ENCODE results near the gene AK3. TPM values are rescaled to one million over a fixed set of nuclear protein-coding genes. Genes with fewer than 3 reads are reported as not detected.

AK3 gene
- total RNA-seq, 1 donor from 2014 or later = 47.5 TPM

DNA sequence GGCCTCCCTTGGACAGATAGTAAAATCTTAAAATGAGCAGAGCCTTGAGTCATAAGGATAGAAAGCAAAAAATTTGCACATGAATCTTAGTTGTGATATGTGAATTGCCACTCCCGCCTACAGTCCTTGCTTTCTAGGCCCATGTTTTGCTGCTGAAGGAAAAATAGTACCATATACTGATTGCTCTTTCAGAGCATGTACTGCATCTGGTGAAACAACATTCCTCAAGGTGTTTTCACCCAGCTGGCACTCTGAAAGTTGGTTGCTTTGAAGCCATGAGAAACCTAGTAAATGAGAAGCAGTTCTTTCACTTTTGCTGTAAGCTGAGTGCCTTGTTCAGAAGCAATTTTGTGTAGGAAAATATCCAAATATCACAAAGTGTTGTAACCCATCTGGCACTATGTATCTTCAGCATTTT is 51.3 kb downstream of the AK3 start:
- Mint-ChIP-seq H3K4me3 (no peak overlapping the region), H3K27ac (peak overlapping the region; percentile 85), H3K36me3 (peaks cover 16% of the 10 kb centered on the region), H3K4me1 (ENCODE audit: unreplicated experiment) (peaks cover 6% of the 10 kb centered on the region), H3K9me3 (no peaks in the 10 kb centered on the region), H3K27me3 (no peaks in the 10 kb centered on the region)
- TF ChIP-seq CTCF (conservative IDR thresholded peaks at IDR 0.05) = no peak
- no peak for DNase-seq (ENCODE audit: extremely low spot score, unreplicated experiment)

DNA sequence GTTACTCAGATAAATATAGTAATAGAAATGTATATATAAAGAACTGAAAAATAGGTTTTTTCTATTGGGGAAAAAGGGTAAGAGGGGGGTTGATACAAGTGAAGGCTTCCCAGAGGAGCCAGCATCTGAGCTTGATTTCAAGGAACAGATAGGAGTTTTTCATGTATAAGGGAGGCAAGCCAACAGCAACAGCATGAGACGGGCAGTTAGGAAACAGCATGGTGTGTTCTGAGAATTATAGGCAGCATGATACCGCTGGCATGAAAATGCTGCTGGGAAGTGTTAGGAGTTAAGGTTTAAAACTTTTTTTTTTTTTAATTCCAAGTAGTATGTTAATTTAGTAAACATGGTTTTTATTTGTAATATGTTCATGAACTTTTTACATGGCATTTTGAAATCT is 52.0 kb downstream of the AK3 start:
- Mint-ChIP-seq H3K27me3 (no peaks in the 10 kb centered on the region), H3K9me3 (no peaks in the 10 kb centered on the region), H3K27ac (no peak overlapping the region), H3K36me3 (peaks cover 16% of the 10 kb centered on the region), H3K4me1 (ENCODE audit: unreplicated experiment) (peaks cover 6% of the 10 kb centered on the region), H3K4me3 (no peak overlapping the region)
- TF ChIP-seq CTCF (conservative IDR thresholded peaks at IDR 0.05) = no peak
- DNase-seq (ENCODE audit: extremely low spot score, unreplicated experiment) = no peak

- H3K4me1 Mint-ChIP-seq (ENCODE audit: unreplicated experiment) = peaks cover 12% of the 10 kb centered on the region
- peaks cover 12% of the 10 kb centered on the region for H3K36me3 Mint-ChIP-seq
- H3K27me3 Mint-ChIP-seq = no peaks in the 10 kb centered on the region
- no peak for TF ChIP-seq CTCF (conservative IDR thresholded peaks at IDR 0.05)
- no peak overlapping the region for H3K4me3 Mint-ChIP-seq
- DNase-seq (ENCODE audit: extremely low spot score, unreplicated experiment) = no peak
- H3K9me3 Mint-ChIP-seq = no peaks in the 10 kb centered on the region
- no peak overlapping the region for H3K27ac Mint-ChIP-seq
Observed at GRCh38 chr9:4686584-4686983, 54.4 kb downstream of the AK3 start.

GRCh38 chr9:4686112-4686511 is 54.9 kb downstream of the AK3 start:
- Mint-ChIP-seq H3K27me3 (no peaks in the 10 kb centered on the region), H3K4me1 (ENCODE audit: unreplicated experiment) (peaks cover 12% of the 10 kb centered on the region), H3K27ac (no peak overlapping the region), H3K9me3 (no peaks in the 10 kb centered on the region), H3K36me3 (peaks cover 12% of the 10 kb centered on the region), H3K4me3 (no peak overlapping the region)
- TF ChIP-seq CTCF (conservative IDR thresholded peaks at IDR 0.05) = no peak
- DNase-seq (ENCODE audit: extremely low spot score, unreplicated experiment) = no peak

DNA sequence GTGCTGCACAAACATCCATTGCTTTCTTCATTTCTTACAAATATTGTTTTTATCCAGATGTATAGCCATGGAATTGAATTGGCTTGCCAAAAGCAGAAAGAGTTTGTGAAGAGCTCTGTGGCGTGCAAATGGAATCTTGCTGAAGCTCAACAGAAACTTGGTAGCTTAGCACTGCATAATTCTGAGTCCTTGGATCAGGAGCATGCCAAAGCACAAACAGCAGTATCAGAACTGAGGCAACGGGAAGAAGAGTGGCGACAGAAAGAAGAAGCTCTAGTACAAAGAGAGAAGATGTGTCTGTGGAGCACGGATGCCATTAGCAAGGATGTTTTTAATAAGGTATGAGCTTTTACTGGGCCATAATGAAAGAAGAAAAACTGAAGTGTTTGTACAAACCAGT is 56.2 kb downstream of the AK3 start:
- Mint-ChIP-seq H3K4me3 (no peak overlapping the region), H3K36me3 (peaks cover 4% of the 10 kb centered on the region), H3K9me3 (no peaks in the 10 kb centered on the region)

More for the DNA sequence above, 56.2 kb downstream of the AK3 start:
- Mint-ChIP-seq H3K27me3 (no peaks in the 10 kb centered on the region), H3K4me1 (ENCODE audit: unreplicated experiment) (peaks cover 10% of the 10 kb centered on the region), H3K27ac (no peak overlapping the region)
- no peak for DNase-seq (ENCODE audit: extremely low spot score, unreplicated experiment)
- TF ChIP-seq CTCF (conservative IDR thresholded peaks at IDR 0.05) = no peak
